Adipocyte (in vitro differentiated cells): ENCODE data around the gene SYT1.

ENCODE experiments used
- DNase-seq: peaks from one replicate; pipeline ENCODE4 v3.0.0-alpha.2; 2015; ENCODE audit warnings: low read depth
- H3K27me3 ChIP-seq: replicated peaks from 2 replicates; pipeline ENCODE4 v1.7.0; 2013; ENCODE audit warnings: mild to moderate bottlenecking, low read length, moderate library complexity; ENCODE audit not compliant: control insufficient read depth, insufficient read depth
- H3K36me3 ChIP-seq: 2 replicates; pipeline ENCODE4 v1.7.0; 2013; ENCODE audit warnings: low read length, mild to moderate bottlenecking, moderate library complexity; ENCODE audit not compliant: control insufficient read depth, insufficient read depth, severe bottlenecking
- H3K4me1 ChIP-seq: 2 replicates; pipeline ENCODE4 v1.7.0; 2013; ENCODE audit warnings: mild to moderate bottlenecking, low read length, moderate library complexity; ENCODE audit not compliant: control insufficient read depth, insufficient read depth
- H3K4me3 ChIP-seq: 2 replicates; pipeline ENCODE4 v1.7.0; 2013; ENCODE audit warnings: mild to moderate bottlenecking, low read length, moderate library complexity
- H3K9ac ChIP-seq: 2 replicates; pipeline ENCODE4 v1.7.0; 2013; ENCODE audit warnings: mild to moderate bottlenecking, low read length, moderate library complexity
- H3K9me3 ChIP-seq: 2 replicates; pipeline ENCODE4 v1.7.0; 2013; ENCODE audit warnings: mild to moderate bottlenecking, low read length, moderate library complexity; ENCODE audit not compliant: control insufficient read depth

The SYT1 gene

GRCh38 chr12:79408689-79409088 lies 544.1 kb downstream of the SYT1 start:
- Histone ChIP-seq H3K9me3 (no peaks in the 10 kb centered on the region), H3K36me3 (no peaks in the 10 kb centered on the region), H3K4me1 (peaks cover 27% of the 10 kb centered on the region), H3K4me3 (no peak overlapping the region), H3K27me3 (no peaks in the 10 kb centered on the region), H3K9ac (peak overlapping the region; percentile 68)
- no peak for DNase-seq

GRCh38 chr12:79409562-79409961 lies 545.0 kb downstream of the SYT1 start:
- H3K4me3 ChIP-seq: peak overlapping the region; percentile 21
- peaks cover 27% of the 10 kb centered on the region for H3K4me1 ChIP-seq
- no peaks in the 10 kb centered on the region for H3K27me3 ChIP-seq
- no peaks in the 10 kb centered on the region for H3K9me3 ChIP-seq
- H3K36me3 ChIP-seq: no peaks in the 10 kb centered on the region
- H3K9ac ChIP-seq: peak overlapping the region; percentile 68
- peak; percentile 84 for DNase-seq

GRCh38 chr12:79411791-79412190 lies 547.2 kb downstream of the SYT1 start:
- DNase-seq: no peak
- H3K9me3 ChIP-seq: no peaks in the 10 kb centered on the region
- peaks cover 33% of the 10 kb centered on the region for H3K4me1 ChIP-seq
- no peak overlapping the region for H3K4me3 ChIP-seq
- no peaks in the 10 kb centered on the region for H3K27me3 ChIP-seq
- no peak overlapping the region for H3K9ac ChIP-seq
- H3K36me3 ChIP-seq: no peaks in the 10 kb centered on the region

- peaks cover 23% of the 10 kb centered on the region for H3K4me1 ChIP-seq
- no peak overlapping the region for H3K4me3 ChIP-seq
- no peaks in the 10 kb centered on the region for H3K9me3 ChIP-seq
- no peaks in the 10 kb centered on the region for H3K36me3 ChIP-seq
- no peaks in the 10 kb centered on the region for H3K27me3 ChIP-seq
- H3K9ac ChIP-seq: no peak overlapping the region
- no peak for DNase-seq
Measured at GRCh38 chr12:79413796-79414195, 549.2 kb downstream of the SYT1 start.

GRCh38 chr12:79414252-79414651 lies 549.7 kb downstream of the SYT1 start:
- no peak overlapping the region for H3K9ac ChIP-seq
- no peaks in the 10 kb centered on the region for H3K36me3 ChIP-seq
- H3K27me3 ChIP-seq: no peaks in the 10 kb centered on the region
- no peak for DNase-seq
- H3K9me3 ChIP-seq: no peaks in the 10 kb centered on the region
- H3K4me1 ChIP-seq: peaks cover 19% of the 10 kb centered on the region
- H3K4me3 ChIP-seq: no peak overlapping the region

- H3K4me1 ChIP-seq: peaks cover 16% of the 10 kb centered on the region
- H3K27me3 ChIP-seq: no peaks in the 10 kb centered on the region
- H3K36me3 ChIP-seq: no peaks in the 10 kb centered on the region
- H3K4me3 ChIP-seq: no peak overlapping the region
- peak; percentile 27 for DNase-seq
- no peak overlapping the region for H3K9ac ChIP-seq
- no peaks in the 10 kb centered on the region for H3K9me3 ChIP-seq
Measured at GRCh38 chr12:79415321-79415720, 550.7 kb downstream of the SYT1 start.

GRCh38 chr12:79415746-79416435 lies 551.3 kb downstream of the SYT1 start:
- Histone ChIP-seq H3K9ac (no peak overlapping the region), H3K4me1 (peaks cover 19% of the 10 kb centered on the region), H3K4me3 (no peak overlapping the region), H3K9me3 (no peaks in the 10 kb centered on the region), H3K27me3 (no peaks in the 10 kb centered on the region), H3K36me3 (no peaks in the 10 kb centered on the region)
- DNase-seq: peak; percentile 48

DNA sequence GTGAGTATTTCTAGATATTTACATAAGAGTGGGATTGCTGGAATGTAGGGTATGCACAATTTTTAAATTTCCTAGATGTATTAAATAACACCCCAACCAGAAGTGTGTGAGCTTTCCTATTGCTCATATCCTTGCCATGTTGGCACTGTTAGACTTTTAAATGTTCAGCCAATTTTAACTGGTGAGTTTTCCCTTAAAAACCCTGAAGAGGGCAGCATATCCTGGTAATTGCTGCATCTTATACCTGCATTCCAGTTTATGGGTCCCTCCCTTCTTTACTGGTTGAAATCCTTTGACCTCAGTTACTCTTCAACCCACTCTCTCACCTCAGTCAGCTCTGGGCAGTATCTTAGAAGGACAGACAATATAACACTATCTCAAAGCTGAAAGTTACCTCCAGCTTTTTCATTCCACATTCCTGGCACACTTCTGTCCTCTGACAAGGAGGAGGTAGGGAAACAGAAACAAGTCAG lies 555.6 kb downstream of the SYT1 start:
- H3K9ac ChIP-seq: peak overlapping the region; percentile 75
- no peaks in the 10 kb centered on the region for H3K9me3 ChIP-seq
- H3K36me3 ChIP-seq: no peaks in the 10 kb centered on the region
- peaks cover 61% of the 10 kb centered on the region for H3K4me1 ChIP-seq
- no peaks in the 10 kb centered on the region for H3K27me3 ChIP-seq
- H3K4me3 ChIP-seq: no peak overlapping the region
- peak; percentile 90 for DNase-seq

DNA sequence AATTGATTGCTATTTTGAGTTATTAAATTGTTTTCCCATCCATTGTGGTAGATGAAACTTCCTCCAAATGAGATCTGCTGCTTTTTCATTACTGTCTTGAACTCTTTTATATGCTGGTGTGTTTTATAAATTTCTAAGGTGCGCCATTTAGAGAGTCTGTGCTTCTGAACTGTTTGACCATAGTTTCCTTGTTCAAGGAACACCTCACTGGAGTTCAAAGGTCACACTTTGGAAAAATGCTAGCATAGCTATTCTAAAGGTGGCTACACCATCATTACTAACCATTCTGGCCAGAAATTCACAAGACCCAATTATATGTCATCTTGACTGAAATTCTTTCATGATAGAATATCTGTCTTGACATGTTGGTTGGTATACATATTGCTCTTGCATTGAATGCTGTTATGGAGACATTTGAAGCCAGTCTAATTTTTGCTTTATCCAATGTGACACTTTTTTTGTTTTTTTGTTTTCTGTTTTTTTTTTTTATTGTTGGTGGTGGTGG lies 556.7 kb downstream of the SYT1 start:
- no peak overlapping the region for H3K4me3 ChIP-seq
- no peaks in the 10 kb centered on the region for H3K9me3 ChIP-seq
- no peak for DNase-seq
- no peaks in the 10 kb centered on the region for H3K36me3 ChIP-seq
- peak overlapping the region; percentile 75 for H3K9ac ChIP-seq
- H3K27me3 ChIP-seq: no peaks in the 10 kb centered on the region
- H3K4me1 ChIP-seq: peaks cover 63% of the 10 kb centered on the region

GRCh38 chr12:79422060-79422812 lies 557.7 kb downstream of the SYT1 start:
- Histone ChIP-seq H3K9me3 (no peaks in the 10 kb centered on the region), H3K27me3 (no peaks in the 10 kb centered on the region), H3K4me1 (peaks cover 70% of the 10 kb centered on the region), H3K36me3 (no peaks in the 10 kb centered on the region), H3K9ac (peak overlapping the region; percentile 32), H3K4me3 (no peak overlapping the region)
- peak; percentile 71 for DNase-seq

DNA sequence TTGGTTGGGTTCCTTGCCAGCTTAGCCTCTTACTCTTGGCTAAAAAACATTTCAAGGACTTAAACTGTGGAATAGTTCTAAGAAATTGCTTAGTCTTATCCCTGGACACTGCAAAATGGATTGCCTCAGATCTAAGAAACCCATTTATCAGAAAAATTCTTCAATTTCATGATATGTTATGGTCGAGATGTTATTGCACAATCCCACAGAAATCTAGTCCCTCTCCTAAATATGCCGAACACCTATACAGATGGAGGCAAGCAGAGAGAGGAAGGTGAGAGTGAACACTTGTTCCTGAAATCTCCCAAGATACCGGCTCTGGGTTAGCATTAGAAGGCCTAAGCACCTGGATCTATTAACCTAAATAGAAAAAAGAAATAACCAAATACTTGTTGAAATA lies 559.0 kb downstream of the SYT1 start:
- H3K4me1 ChIP-seq: peaks cover 70% of the 10 kb centered on the region
- no peak overlapping the region for H3K4me3 ChIP-seq
- peak overlapping the region; percentile 7 for H3K9ac ChIP-seq
- no peaks in the 10 kb centered on the region for H3K27me3 ChIP-seq
- H3K9me3 ChIP-seq: no peaks in the 10 kb centered on the region
- H3K36me3 ChIP-seq: no peaks in the 10 kb centered on the region
- DNase-seq: no peak
